Sigmoid colon (tissue), 7 donors: ENCODE data around the gene PAK5. TPM values are rescaled to one million over a fixed set of nuclear protein-coding genes. Genes with fewer than 3 reads are reported as not detected.

Experiments
- DNase-seq: peaks from one replicate; pipeline ENCODE4 v3.0.0-alpha.2; 2019
- H3K27ac ChIP-seq, 4 donors: fragments of 200-600 bp; sonication (generic); one replicate each; pipeline ENCODE4 v1.5.1; 2016 to 2019; ENCODE audit warnings: mild to moderate bottlenecking in 1 of 4
- H3K27me3 ChIP-seq, 3 donors: fragments of 200-600 bp; sonication (generic); one replicate each; pipeline ENCODE4 v1.5.1; 2019; ENCODE audit warnings: mild to moderate bottlenecking in 1 of 3
- H3K36me3 ChIP-seq, 4 donors: fragments of 200-600 bp; sonication (generic); one replicate each; pipeline ENCODE4 v1.5.1; 2016 to 2019
- H3K4me1 ChIP-seq, 4 donors: fragments of 200-600 bp; sonication (generic); one replicate each; pipeline ENCODE4 v1.5.1; 2017 to 2019
- H3K4me3 ChIP-seq, 4 donors: fragments of 200-600 bp; sonication (generic); one replicate each; pipeline ENCODE4 v1.5.1; 2017 to 2019; ENCODE audit warnings: mild to moderate bottlenecking in 2 of 4, moderate library complexity in 1 of 4
- H3K9me3 ChIP-seq, 4 donors: fragments of 200-600 bp in 3 of 4; sonication (generic) in 3 of 4; one replicate each; pipeline versions ENCODE4 v1.5.1 to v1.6.1; 2013 to 2019
- CTCF ChIP-seq, 4 experiments: fragments of 450-650 bp in 3 of 4; fragments of 200-600 bp in 1 of 4; IDR thresholded peaks; one replicate each; pipeline ENCODE4 v1.5.1; 2016 to 2019; ENCODE audit warnings: antibody characterized with exemption in 4 of 4, mild to moderate bottlenecking in 3 of 4, moderate library complexity in 2 of 4
- EP300 ChIP-seq, 4 donors: sonication (generic); formaldehyde crosslinking; IDR thresholded peaks; one replicate each; pipeline ENCODE4 v1.6.1; 2017; ENCODE audit warnings: antibody characterized with exemption in 4 of 4
- POLR2A ChIP-seq, 2 donors: fragments of 450-650 bp; IDR thresholded peaks; one replicate each; pipeline ENCODE4 v1.6.1; 2016; ENCODE audit warnings: antibody characterized with exemption in 2 of 2, mild to moderate bottlenecking in 2 of 2, moderate library complexity in 2 of 2
- POLR2AphosphoS5 ChIP-seq, 4 donors: sonication (generic); formaldehyde crosslinking; IDR thresholded peaks; one replicate each; pipeline ENCODE4 v1.6.1; 2017; ENCODE audit warnings: antibody characterized with exemption in 4 of 4
- WGBS, 2 donors: extraction: QIAGEN DNeasy Blood & Tissue Kit; methylation state at CpG; one replicate each; pipeline ENCODE4 v1.1.7; 2013; 5-methylcytosine and 5-hydroxymethylcytosine counted together
- intact Hi-C: fragments of 100-400 bp; cut with DNase I; formaldehyde crosslinking; loops from one replicate; pipeline ENCODE4 v1.15.1; 2023
- polyA plus RNA-seq, 3 donors: library from polyadenylated mRNA; stranded (reverse); fragments of 200-250 nt; gene quantifications; one replicate each; pipeline ENCODE4 v1.2.3, GENCODE V29; 2013
- total RNA-seq, 4 donors: library from RNA; depleted of rRNA; stranded (reverse); fragments of >200 nt; gene quantifications; one replicate each; pipeline ENCODE4 v1.1.0, GENCODE V29; 2016
- donor health status: healthy with polysubstance abuse.
- donor health status: Bipolar disorder and iron deficiency.
- donor health status: healthy.

Gene PAK5
- total and polyA plus RNA-seq, 7 donors: 0.03 to 0.36 (median 0.16) TPM; not detected in 2

GRCh38 chr20:9501473-9501872 lies 337.4 kb downstream of the PAK5 start:
- H3K27me3 ChIP-seq: peaks cover 2 to 15% (median 6%) of the 10 kb centered on the region in 3 donors
- no peak overlapping the region for H3K27ac ChIP-seq
- no peaks in the 10 kb centered on the region for H3K9me3 ChIP-seq
- no peak overlapping the region for H3K4me3 ChIP-seq
- no peaks in the 10 kb centered on the region for H3K36me3 ChIP-seq
- DNase-seq: no peak
- WGBS, 2 donors: 21 to 54% methylated on average over 2 of the region's 2 CpGs
- intact Hi-C loops: no loop called here
- peaks cover 0 to 4% (median under 1%) of the 10 kb centered on the region in 4 donors for H3K4me1 ChIP-seq
- TF ChIP-seq POLR2A (IDR thresholded peaks at IDR 0.05) (no peak), CTCF (IDR thresholded peaks at IDR 0.05) (no peak), EP300 (IDR thresholded peaks at IDR 0.05) (no peak), POLR2AphosphoS5 (IDR thresholded peaks at IDR 0.05) (no peak)

GRCh38 chr20:9500121-9500520 lies 338.8 kb downstream of the PAK5 start:
- peaks cover 0 to 3% (median 0%) of the 10 kb centered on the region in 3 donors for H3K27me3 ChIP-seq
- WGBS, 2 donors: 5 to 11% methylated on average over 2 of the region's 2 CpGs
- no peak overlapping the region for H3K27ac ChIP-seq
- no peak for TF ChIP-seq CTCF (IDR thresholded peaks at IDR 0.05)
- TF ChIP-seq POLR2A (IDR thresholded peaks at IDR 0.05): no peak
- no peak for TF ChIP-seq EP300 (IDR thresholded peaks at IDR 0.05)
- TF ChIP-seq POLR2AphosphoS5 (IDR thresholded peaks at IDR 0.05): no peak
- no peaks in the 10 kb centered on the region for H3K9me3 ChIP-seq
- no peaks in the 10 kb centered on the region for H3K4me1 ChIP-seq
- DNase-seq: no peak
- intact Hi-C loops: no loop called here
- no peak overlapping the region for H3K4me3 ChIP-seq
- H3K36me3 ChIP-seq: no peaks in the 10 kb centered on the region

- Histone ChIP-seq H3K4me3 (no peak overlapping the region), H3K27ac (no peak overlapping the region), H3K36me3 (no peaks in the 10 kb centered on the region), H3K9me3 (no peaks in the 10 kb centered on the region), H3K27me3 (no peaks in the 10 kb centered on the region), H3K4me1 (no peaks in the 10 kb centered on the region)
- no peak for DNase-seq
- TF ChIP-seq CTCF (IDR thresholded peaks at IDR 0.05) (no peak), EP300 (IDR thresholded peaks at IDR 0.05) (no peak), POLR2A (IDR thresholded peaks at IDR 0.05) (no peak)
- WGBS, 2 donors: 87 to 92% methylated on average over 5 of the region's 5 CpGs
- intact Hi-C loops: no loop called here
Observed at GRCh38 chr20:9499126-9499899, 339.6 kb downstream of the PAK5 start.

GRCh38 chr20:9498322-9498721 lies 340.6 kb downstream of the PAK5 start:
- Histone ChIP-seq H3K9me3 (no peaks in the 10 kb centered on the region), H3K4me3 (no peak overlapping the region), H3K4me1 (no peaks in the 10 kb centered on the region), H3K27me3 (no peaks in the 10 kb centered on the region), H3K27ac (no peak overlapping the region), H3K36me3 (no peaks in the 10 kb centered on the region)
- no peak for TF ChIP-seq EP300 (IDR thresholded peaks at IDR 0.05)
- no peak for TF ChIP-seq POLR2AphosphoS5 (IDR thresholded peaks at IDR 0.05)
- no peak for TF ChIP-seq CTCF (IDR thresholded peaks at IDR 0.05)
- no peak for TF ChIP-seq POLR2A (IDR thresholded peaks at IDR 0.05)
- intact Hi-C loops: no loop called here
- 92 to 93% methylated on average over 4 of the region's 4 CpGs for WGBS, 2 donors
- no peak for DNase-seq

- Histone ChIP-seq H3K4me1 (no peaks in the 10 kb centered on the region), H3K36me3 (no peaks in the 10 kb centered on the region), H3K4me3 (no peak overlapping the region), H3K9me3 (no peaks in the 10 kb centered on the region), H3K27ac (no peak overlapping the region), H3K27me3 (no peaks in the 10 kb centered on the region)
- 89 to 92% methylated on average over 3 of the region's 3 CpGs for WGBS, 2 donors
- DNase-seq: no peak
- TF ChIP-seq POLR2AphosphoS5 (IDR thresholded peaks at IDR 0.05): no peak
- no peak for TF ChIP-seq CTCF (IDR thresholded peaks at IDR 0.05)
- TF ChIP-seq POLR2A (IDR thresholded peaks at IDR 0.05): no peak
- TF ChIP-seq EP300 (IDR thresholded peaks at IDR 0.05): no peak
- intact Hi-C loops: no loop called here
Observed at GRCh38 chr20:9496155-9496554, 342.7 kb downstream of the PAK5 start.
